ENCODE measurements around the gene ERBB3. TPM values are rescaled to one million over a fixed set of nuclear protein-coding genes. Genes with fewer than 3 reads are reported as not detected.

The ERBB3 gene
- total RNA-seq, 2 donors from 2014 or later = not detected

GRCh38 chr12:56145217-56145616 lies 65.3 kb downstream of the ERBB3 start:
- H3K36me3 Mint-ChIP-seq = peaks cover 17% of the 10 kb centered on the region
- DNase-seq (ENCODE audit: low spot score) (no peak), ATAC-seq (no peak)
- no peaks in the 10 kb centered on the region for H3K9me3 Mint-ChIP-seq
- H3K4me1 Mint-ChIP-seq (ENCODE audit: low read depth in 2 of 2) = peaks cover 6 to 11% of the 10 kb centered on the region in 2 donors
- H3K4me3 Mint-ChIP-seq = no peak overlapping the region
- no peaks in the 10 kb centered on the region for H3K27me3 Mint-ChIP-seq
- no peak overlapping the region for H3K27ac Mint-ChIP-seq

- ATAC-seq = no peak
- Mint-ChIP-seq H3K36me3 (peaks cover 7% of the 10 kb centered on the region), H3K27ac (no peak overlapping the region), H3K9me3 (no peaks in the 10 kb centered on the region), H3K4me3 (no peak overlapping the region), H3K4me1 (ENCODE audit: low read depth in 2 of 2) (peaks cover 18 to 19% of the 10 kb centered on the region in 2 donors), H3K27me3 (no peaks in the 10 kb centered on the region)
- DNase-seq (ENCODE audit: low spot score) = no peak
Observed at GRCh38 chr12:56146492-56147460, 66.8 kb downstream of the ERBB3 start.

GRCh38 chr12:56150563-56150962 lies 70.6 kb downstream of the ERBB3 start:
- H3K36me3 Mint-ChIP-seq = no peaks in the 10 kb centered on the region
- ATAC-seq (no peak), DNase-seq (ENCODE audit: low spot score) (no peak)
- peaks cover 20 to 24% of the 10 kb centered on the region in 2 donors for H3K4me1 Mint-ChIP-seq (ENCODE audit: low read depth in 2 of 2)
- no peaks in the 10 kb centered on the region for H3K9me3 Mint-ChIP-seq
- H3K27ac Mint-ChIP-seq = peak overlapping the region; percentile 99
- no peaks in the 10 kb centered on the region for H3K27me3 Mint-ChIP-seq
- peak overlapping the region; percentile 9 for H3K4me3 Mint-ChIP-seq

GRCh38 chr12:56151672-56152131 lies 71.7 kb downstream of the ERBB3 start:
- peak overlapping the region; percentile 99 for H3K27ac Mint-ChIP-seq
- H3K9me3 Mint-ChIP-seq = no peaks in the 10 kb centered on the region
- H3K4me3 Mint-ChIP-seq = peak overlapping the region; percentile 89
- H3K4me1 Mint-ChIP-seq (ENCODE audit: low read depth in 2 of 2) = peaks cover 22 to 25% of the 10 kb centered on the region in 2 donors
- DNase-seq (ENCODE audit: low spot score) = no peak
- peak; percentile 64 to 71 for ATAC-seq
- H3K27me3 Mint-ChIP-seq = no peaks in the 10 kb centered on the region
- H3K36me3 Mint-ChIP-seq = no peaks in the 10 kb centered on the region

- peaks cover 25 to 29% of the 10 kb centered on the region in 2 donors for H3K4me1 Mint-ChIP-seq (ENCODE audit: low read depth in 2 of 2)
- H3K9me3 Mint-ChIP-seq = no peaks in the 10 kb centered on the region
- no peaks in the 10 kb centered on the region for H3K36me3 Mint-ChIP-seq
- no peaks in the 10 kb centered on the region for H3K27me3 Mint-ChIP-seq
- peak within 1 kb of the TSS; percentile 89 for H3K4me3 Mint-ChIP-seq
- peak; percentile 94 for DNase-seq (ENCODE audit: low spot score)
- peak within 1 kb of the TSS; percentile 99 for H3K27ac Mint-ChIP-seq
- ATAC-seq = peak; percentile 96 to 98
Observed at GRCh38 chr12:56152132-56152755, 72.3 kb downstream of the ERBB3 start, which contains the start of gene MYL6B. TSS of gene MYL6B (plus strand) at chr12:56152587. CDS start at chr12:56153919, 1,332 bp downstream.

Other genes starting within 250 kb of the ERBB3 start
- under 1 TPM in 1 of 2 donors, not detected in 1; 0.24 TPM for gene MMP19, start 237.2 kb upstream of the ERBB3 start, total RNA-seq
- 10 to 100 TPM; 31.6 to 34.0 TPM for gene PYM1, start 152.3 kb upstream of the ERBB3 start, total RNA-seq
- gene DGKA, start 149.0 kb upstream of the ERBB3 start, total RNA-seq = 100 to 1,000 TPM in 1 of 2 donors, 10 to 100 TPM in 1; 81.9 to 168 TPM
- under 1 TPM in 1 of 2 donors, not detected in 1; 0.40 TPM for gene PMEL, start 114.1 kb upstream of the ERBB3 start, total RNA-seq
- 100 to 1,000 TPM in 1 of 2 donors, 10 to 100 TPM in 1; 72.3 to 178 TPM for gene CDK2, start 113.3 kb upstream of the ERBB3 start, total RNA-seq
- 10 to 100 TPM; 39.2 to 68.1 TPM for gene RAB5B, start 106.1 kb upstream of the ERBB3 start, total RNA-seq
- 10 to 100 TPM; 12.2 to 17.6 TPM for gene SUOX, start 82.9 kb upstream of the ERBB3 start, total RNA-seq
- 10 to 100 TPM; 11.7 to 12.0 TPM for gene IKZF4, start 59.1 kb upstream of the ERBB3 start, total RNA-seq
- gene RPS26, start 38.2 kb upstream of the ERBB3 start, total RNA-seq = 10 to 100 TPM; 24.6 to 48.3 TPM
- gene PA2G4, start 24.4 kb downstream of the ERBB3 start, total RNA-seq = 100 to 1,000 TPM; 233 to 318 TPM
- 1,000 to 10,000 TPM; 2,363 to 2,700 TPM for gene RPL41, start 36.5 kb downstream of the ERBB3 start, total RNA-seq
- gene ZC3H10, start 38.1 kb downstream of the ERBB3 start, total RNA-seq = 10 to 100 TPM; 11.4 to 14.9 TPM
- 100 to 1,000 TPM in 1 of 2 donors, 10 to 100 TPM in 1; 89.3 to 120 TPM for gene ESYT1, start 48.1 kb downstream of the ERBB3 start, total RNA-seq
- 10 to 100 TPM; 32.0 to 65.5 TPM for gene MYL6B, start 72.4 kb downstream of the ERBB3 start, total RNA-seq
- gene MYL6, start 78.2 kb downstream of the ERBB3 start, total RNA-seq = 1,000 to 10,000 TPM; 1,441 to 1,555 TPM
- 100 to 1,000 TPM; 102 to 166 TPM for gene SMARCC2, start 109.3 kb downstream of the ERBB3 start, total RNA-seq
- 10 to 100 TPM; 34.1 to 48.8 TPM for gene RNF41, start 141.8 kb downstream of the ERBB3 start, total RNA-seq
- 10 to 100 TPM; 66.3 to 81.6 TPM for gene NABP2, start 144.2 kb downstream of the ERBB3 start, total RNA-seq
- gene SLC39A5, start 149.9 kb downstream of the ERBB3 start, total RNA-seq = 1 to 10 TPM in 1 of 2 donors, under 1 TPM in 1; 0.50 to 1.4 TPM
- gene ANKRD52, start 178.2 kb downstream of the ERBB3 start, total RNA-seq = 10 to 100 TPM; 59.3 to 99.3 TPM
- gene COQ10A, start 186.8 kb downstream of the ERBB3 start, total RNA-seq = 10 to 100 TPM; 15.4 to 26.1 TPM
- 100 to 1,000 TPM; 206 to 278 TPM for gene CS, start 220.2 kb downstream of the ERBB3 start, total RNA-seq
- 100 to 1,000 TPM; 132 to 162 TPM for gene CNPY2, start 235.8 kb downstream of the ERBB3 start, total RNA-seq

Measured in natural killer cell treated with Interleukin-12 subunit alpha and Interleukin-12 subunit beta and Interleukin-15 and Interleukin-18, amount 100 ng/mL, for 72 hours (primary cell).